ENCODE results near the gene DLG2. TPM values are rescaled to one million over a fixed set of nuclear protein-coding genes. Genes with fewer than 3 reads are reported as not detected.

The DLG2 gene
- total and polyA plus RNA-seq, 2 donors (not counting 3 experiments of a cell fraction or from before 2014, with no cell fraction given): 0.15 to 1.1 TPM

DNA sequence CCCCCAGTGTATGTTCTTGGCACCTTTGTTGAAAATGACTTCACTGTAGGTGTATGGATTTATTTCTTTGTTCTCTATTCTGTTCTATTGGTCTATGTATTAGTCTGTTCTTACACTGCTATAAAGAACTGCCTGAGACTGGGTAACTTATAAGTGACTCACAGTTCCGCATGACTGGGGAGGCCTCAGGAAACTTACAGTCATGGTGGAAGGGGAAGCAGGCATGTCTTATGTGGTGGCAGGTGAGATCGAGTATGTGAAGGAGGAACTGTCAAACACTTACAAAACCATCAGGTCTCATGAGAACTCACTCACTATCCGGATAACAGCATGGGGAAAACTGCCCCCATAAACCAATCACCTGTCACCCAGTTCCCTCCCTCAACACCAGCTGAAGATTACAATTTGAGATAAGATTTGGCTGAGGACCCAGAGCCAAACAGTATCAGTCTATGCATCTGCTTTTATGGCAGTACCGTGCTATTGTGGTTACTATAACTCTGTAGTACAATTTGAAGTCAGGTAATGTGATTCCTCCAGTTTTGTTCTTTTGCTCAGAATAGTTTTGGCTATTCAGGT, 836.2 kb downstream of the DLG2 start:
- no peak overlapping the region for H3K4me2 ChIP-seq (ENCODE audit: insufficient read depth, low read length)
- FAIRE-seq (no peak), DNase-seq (ENCODE audit: low read depth, low spot score) (no peak)
- dilution Hi-C loops (cut with MboI; ENCODE audit: extremely low pct_ligation_motif_present, low sequenced_read_pairs): no loop called here
- H3K9me1 ChIP-seq (replicated peaks; ENCODE audit: control insufficient read depth, extremely low read depth, insufficient read depth, low read length): no peaks in the 10 kb centered on the region
- H3K27ac ChIP-seq (ENCODE audit: insufficient read depth, low read depth, low read length): no peak overlapping the region
- H3K27me3 ChIP-seq (ENCODE audit: control insufficient read depth in 2 of 2, insufficient read depth in 2 of 2, low read length in 2 of 2): no peaks in the 10 kb centered on the region
- H3K4me1 ChIP-seq (ENCODE audit: control insufficient read depth, extremely low read depth, insufficient read depth, low read length): no peaks in the 10 kb centered on the region
- CTCF ChIA-PET: no interaction called here
- H3K79me2 ChIP-seq (ENCODE audit: control insufficient read depth, insufficient read depth, low read length): no peaks in the 10 kb centered on the region
- intact Hi-C loops (cut with micrococcal nuclease): no loop called here
- POLR2A ChIA-PET: no interaction called here
- H3K36me3 ChIP-seq (ENCODE audit: control insufficient read depth in 2 of 2, extremely low read depth in 1 of 2, insufficient read depth in 2 of 2, low read length in 2 of 2): no peaks in the 10 kb centered on the region
- H3K4me3 ChIP-seq (replicated peaks in 1 of 3; ENCODE audit: insufficient read depth in 1 of 3, low read depth in 1 of 3, low read length in 3 of 3): no peak overlapping the region
- H4K20me1 ChIP-seq (replicated peaks; ENCODE audit: control insufficient read depth, extremely low read depth, insufficient read depth, low read length): no peaks in the 10 kb centered on the region
- TF ChIP-seq POLR2A (IDR thresholded peaks at IDR 0.05; ENCODE audit: low read depth, low read length) (no peak), MYC (IDR thresholded peaks at IDR 0.05; ENCODE audit: low read depth, low read length) (no peak), GATA2 (IDR thresholded peaks at IDR 0.05; ENCODE audit: insufficient read depth, insufficient read length, low read depth, low read length) (no peak), FOS (IDR thresholded peaks at IDR 0.05; ENCODE audit: borderline replicate concordance, insufficient read depth, low read length) (no peak), JUN (IDR thresholded peaks at IDR 0.05; ENCODE audit: borderline replicate concordance, insufficient read depth, insufficient read length, low read depth) (no peak), EZH2 (IDR thresholded peaks at IDR 0.05; ENCODE audit: borderline replicate concordance, low read depth, low read length, severe bottlenecking) (no peak), POLR2AphosphoS5 (IDR thresholded peaks at IDR 0.05; ENCODE audit: insufficient read depth, low read depth, low read length) (no peak)
- TF ChIP-seq, protein P1, sequence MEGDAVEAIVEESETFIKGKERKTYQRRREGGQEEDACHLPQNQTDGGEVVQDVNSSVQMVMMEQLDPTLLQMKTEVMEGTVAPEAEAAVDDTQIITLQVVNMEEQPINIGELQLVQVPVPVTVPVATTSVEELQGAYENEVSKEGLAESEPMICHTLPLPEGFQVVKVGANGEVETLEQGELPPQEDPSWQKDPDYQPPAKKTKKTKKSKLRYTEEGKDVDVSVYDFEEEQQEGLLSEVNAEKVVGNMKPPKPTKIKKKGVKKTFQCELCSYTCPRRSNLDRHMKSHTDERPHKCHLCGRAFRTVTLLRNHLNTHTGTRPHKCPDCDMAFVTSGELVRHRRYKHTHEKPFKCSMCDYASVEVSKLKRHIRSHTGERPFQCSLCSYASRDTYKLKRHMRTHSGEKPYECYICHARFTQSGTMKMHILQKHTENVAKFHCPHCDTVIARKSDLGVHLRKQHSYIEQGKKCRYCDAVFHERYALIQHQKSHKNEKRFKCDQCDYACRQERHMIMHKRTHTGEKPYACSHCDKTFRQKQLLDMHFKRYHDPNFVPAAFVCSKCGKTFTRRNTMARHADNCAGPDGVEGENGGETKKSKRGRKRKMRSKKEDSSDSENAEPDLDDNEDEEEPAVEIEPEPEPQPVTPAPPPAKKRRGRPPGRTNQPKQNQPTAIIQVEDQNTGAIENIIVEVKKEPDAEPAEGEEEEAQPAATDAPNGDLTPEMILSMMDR (IDR thresholded peaks at IDR 0.05; ENCODE audit: extremely low read depth in 1 of 2, insufficient read depth in 1 of 2, low read depth in 1 of 2, low read length in 2 of 2): no peak
- TF ChIP-seq, protein P2, sequence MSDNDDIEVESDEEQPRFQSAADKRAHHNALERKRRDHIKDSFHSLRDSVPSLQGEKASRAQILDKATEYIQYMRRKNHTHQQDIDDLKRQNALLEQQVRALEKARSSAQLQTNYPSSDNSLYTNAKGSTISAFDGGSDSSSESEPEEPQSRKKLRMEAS (IDR thresholded peaks at IDR 0.05; ENCODE audit: insufficient read depth, insufficient read length): no peak
- H2AFZ ChIP-seq (ENCODE audit: low read depth, low read length): no peak overlapping the region
- peaks cover 2% of the 10 kb centered on the region for H3K9me3 ChIP-seq (replicated peaks; ENCODE audit: control insufficient read depth, insufficient read depth, low read length)
- BruUV-seq (replicated peaks): no TSS peak
- H3K9ac ChIP-seq (replicated peaks; ENCODE audit: extremely low read depth, insufficient read depth, low read length): no peak overlapping the region
